H1 (cell line): ENCODE measurements around the gene EPM2A. TPM values are rescaled to one million over a fixed set of nuclear protein-coding genes. Genes with fewer than 3 reads are reported as not detected.
A peak's percentile ranks its signal among the peaks of the same experiment; 100 is the strongest.

ENCODE experiments used
- CTCF ChIA-PET: fragments of 300-600 bp; sonication (Branson Sonifier 250); formaldehyde crosslinking; loops from one replicate; lab custom pipeline; 2021; ENCODE audit not compliant: partially characterized antibody; lab: Charles Lee
- POLR2A ChIA-PET: fragments of 300-600 bp; sonication (Branson Sonifier 250); formaldehyde crosslinking; loops from one replicate; lab custom pipeline; 2021; ENCODE audit warnings: inconsistent platforms; ENCODE audit not compliant: partially characterized antibody; lab: Charles Lee
- DNase-seq, 2 experiments: peaks; one replicate each; pipeline versions ENCODE4 v3.0.0 to v3.0.0-alpha.2; 2010 to 2022; ENCODE audit warnings: low spot score in 2 of 2, low read depth in 1 of 2, mixed read lengths in 1 of 2
- FAIRE-seq: peaks from 2 replicates; lab custom pipeline; 2011; peaks lifted over from hg19 to GRCh38; lab: Jason Lieb, UNC
- H2AFZ ChIP-seq: 2 replicates; pipeline ENCODE4 v1.8.1; 2012; ENCODE audit warnings: low read length, inconsistent platforms
- H2AK5ac ChIP-seq: 2 replicates; pipeline ENCODE4 v1.6.1; 2013; ENCODE audit warnings: low read depth, low read length
- H2BK120ac ChIP-seq: replicated peaks from 2 replicates; pipeline ENCODE3; 2013; ENCODE audit warnings: low read depth, low read length, inconsistent platforms
- H2BK12ac ChIP-seq: 2 replicates; pipeline ENCODE4 v1.6.1; 2013; ENCODE audit warnings: low read depth, low read length
- H2BK15ac ChIP-seq: 2 replicates; pipeline ENCODE4 v1.6.1; 2013; ENCODE audit warnings: low read length
- H2BK20ac ChIP-seq: 2 replicates; pipeline ENCODE4 v1.6.1; 2013; ENCODE audit warnings: low read length
- H2BK5ac ChIP-seq: 2 replicates; pipeline ENCODE4 v1.6.1; 2013; ENCODE audit warnings: low read depth, low read length
- H3K14ac ChIP-seq: 2 replicates; pipeline ENCODE4 v1.6.1; 2013; ENCODE audit warnings: inconsistent platforms; ENCODE audit not compliant: insufficient read length
- H3K18ac ChIP-seq: 2 replicates; pipeline ENCODE4 v1.6.1; 2013; ENCODE audit warnings: low read length; ENCODE audit errors: extremely low read depth
- H3K23ac ChIP-seq: 2 replicates; pipeline ENCODE4 v1.6.1; 2013; ENCODE audit warnings: inconsistent platforms; ENCODE audit not compliant: insufficient read length
- H3K23me2 ChIP-seq: 2 replicates; pipeline ENCODE4 v1.6.1; 2013; ENCODE audit warnings: low read depth, low read length
- H3K27ac ChIP-seq: 2 replicates; pipeline ENCODE4 v1.6.1; 2011; ENCODE audit warnings: low read depth, low read length, inconsistent platforms
- H3K27me3 ChIP-seq, 4 experiments: replicated peaks in 1 of 4; 1 replicate in 1 of 4; 2 replicates in 3 of 4; pipeline versions ENCODE4 v1.6.1 to v1.8.1; 2011 to 2013; ENCODE audit warnings: low read length in 3 of 4, mild to moderate bottlenecking in 3 of 4, inconsistent platforms in 2 of 4, mixed read lengths in 2 of 4, moderate library complexity in 1 of 4; ENCODE audit not compliant: control insufficient read depth in 3 of 4, insufficient read depth in 3 of 4; ENCODE audit errors: extremely low read depth in 1 of 4
- H3K36me3 ChIP-seq, 4 experiments: 2 replicates each; pipeline versions ENCODE4 v1.6.1 to v1.8.1; 2011 to 2013; ENCODE audit warnings: mild to moderate bottlenecking in 4 of 4, low read length in 3 of 4, moderate library complexity in 2 of 4, control low read depth in 1 of 4, inconsistent platforms in 1 of 4; ENCODE audit not compliant: insufficient read depth in 4 of 4, control insufficient read depth in 2 of 4
- H3K4ac ChIP-seq: replicated peaks from 2 replicates; pipeline ENCODE3; 2013; ENCODE audit warnings: low read length, low read depth, mixed read lengths, inconsistent platforms; ENCODE audit not compliant: insufficient read length
- H3K4me1 ChIP-seq, 4 experiments: replicated peaks in 1 of 4; 1 replicate in 1 of 4; 2 replicates in 3 of 4; pipeline versions ENCODE4 v1.6.1 to v1.8.1; 2011 to 2013; ENCODE audit warnings: low read length in 3 of 4, inconsistent platforms in 2 of 4, mixed read lengths in 1 of 4; ENCODE audit not compliant: insufficient read depth in 4 of 4, control insufficient read depth in 3 of 4
- H3K4me2 ChIP-seq, 2 experiments: 2 replicates each; pipeline versions ENCODE4 v1.6.1 to v1.8.1; 2011 to 2013; ENCODE audit warnings: low read depth in 2 of 2, low read length in 2 of 2, control low read depth in 1 of 2, inconsistent platforms in 1 of 2, mild to moderate bottlenecking in 1 of 2; ENCODE audit not compliant: insufficient read depth in 1 of 2
- H3K4me3 ChIP-seq, 4 experiments: fragments of 200-600, 300-600 bp in 1 of 4; sonication (generic), shearing (Covaris generic), sonication (Bioruptor Twin) in 1 of 4; 2 replicates each; pipeline versions ENCODE4 v1.5.1 to v1.8.1; 2011 to 2016; ENCODE audit warnings: low read length in 4 of 4, low read depth in 3 of 4, control low read depth in 2 of 4, inconsistent platforms in 2 of 4, mild to moderate bottlenecking in 2 of 4, mixed read lengths in 1 of 4, moderate library complexity in 1 of 4; ENCODE audit not compliant: insufficient read depth in 2 of 4; ENCODE audit errors: extremely low read depth in 1 of 4
- H3K56ac ChIP-seq: replicated peaks from 2 replicates; pipeline ENCODE3; 2013; ENCODE audit warnings: low read depth, mild to moderate bottlenecking, mixed read lengths, low read length, inconsistent platforms; ENCODE audit not compliant: insufficient read length
- H3K79me1 ChIP-seq: 2 replicates; pipeline ENCODE4 v1.6.1; 2013; ENCODE audit warnings: low read depth, low read length, control low read depth
- H3K79me2 ChIP-seq, 2 experiments: 2 replicates each; pipeline versions ENCODE4 v1.6.1 to v1.8.1; 2012 to 2013; ENCODE audit warnings: low read length in 2 of 2, mild to moderate bottlenecking in 2 of 2, inconsistent platforms in 1 of 2; ENCODE audit not compliant: insufficient read depth in 2 of 2, control insufficient read depth in 1 of 2
- H3K9ac ChIP-seq, 4 experiments: replicated peaks in 1 of 4; 1 replicate in 1 of 4; 2 replicates in 3 of 4; pipeline versions ENCODE4 v1.6.1 to v1.8.1; 2011 to 2013; ENCODE audit warnings: low read depth in 3 of 4, low read length in 3 of 4, control low read depth in 2 of 4, mild to moderate bottlenecking in 2 of 4, moderate library complexity in 2 of 4, inconsistent platforms in 1 of 4; ENCODE audit errors: extremely low read depth in 1 of 4
- H3K9me3 ChIP-seq, 2 experiments: 2 replicates each; pipeline versions ENCODE4 v1.6.1 to v1.8.1; 2012 to 2013; ENCODE audit warnings: mild to moderate bottlenecking in 2 of 2, moderate library complexity in 2 of 2, control low read depth in 1 of 2, inconsistent platforms in 1 of 2, low read depth in 1 of 2, low read length in 1 of 2, mixed read lengths in 1 of 2; ENCODE audit not compliant: insufficient read depth in 2 of 2
- H4K20me1 ChIP-seq, 2 experiments: replicated peaks in 1 of 2; 2 replicates each; pipeline versions ENCODE3 to v1.8.1; 2011 to 2013; ENCODE audit warnings: inconsistent platforms in 2 of 2, low read length in 2 of 2, mild to moderate bottlenecking in 1 of 2; ENCODE audit not compliant: insufficient read depth in 2 of 2, control insufficient read depth in 1 of 2
- H4K5ac ChIP-seq: 2 replicates; pipeline ENCODE4 v1.6.1; 2013; ENCODE audit warnings: low read length, low read depth, mixed read lengths, inconsistent platforms; ENCODE audit not compliant: insufficient read length
- H4K8ac ChIP-seq: 2 replicates; pipeline ENCODE4 v1.8.0; 2013; ENCODE audit warnings: mild to moderate bottlenecking, moderate library complexity, low read length, inconsistent platforms; ENCODE audit not compliant: insufficient read depth; ENCODE audit errors: extremely low read depth
- H4K91ac ChIP-seq: replicated peaks from 2 replicates; pipeline ENCODE3; 2013; ENCODE audit warnings: low read length, mixed read lengths, inconsistent platforms; ENCODE audit not compliant: insufficient read length
- KDM4A ChIP-seq: IDR thresholded peaks from one replicate; pipeline ENCODE4 v1.7.1; 2012; ENCODE audit warnings: low read depth, mild to moderate bottlenecking, moderate library complexity, low read length, inconsistent platforms; ENCODE audit not compliant: severe bottlenecking
- MAX ChIP-seq: IDR thresholded peaks from 2 replicates; pipeline ENCODE4 v1.6.1; 2012; ENCODE audit warnings: inconsistent platforms
- RAD21 ChIP-seq, 2 experiments: IDR thresholded peaks in 1 of 2; conservative IDR thresholded peaks in 1 of 2; 2 replicates each; pipeline ENCODE4 v1.6.1; 2011; ENCODE audit warnings: low read depth in 2 of 2, low read length in 2 of 2, improper control_type of control experiment in 1 of 2, inconsistent platforms in 1 of 2, mild to moderate bottlenecking in 1 of 2, moderate library complexity in 1 of 2
- WGBS, 2 experiments: shearing (Covaris generic) in 1 of 2; methylation state at CpG; one replicate each; pipeline versions ENCODE4 v1.1.6 to v1.1.7; 2013 to 2015; ENCODE audit warnings: low lambda C conversion rate in 2 of 2, mixed read lengths in 2 of 2, inconsistent platforms in 1 of 2, low coverage in 1 of 2, missing lambda C conversion rate in 1 of 2; ENCODE audit not compliant: insufficient replicate concordance in 2 of 2, insufficient coverage in 1 of 2, insufficient read length in 1 of 2; ENCODE audit errors: extremely low coverage in 1 of 2, missing lambda C conversion rate in 1 of 2; 5-methylcytosine and 5-hydroxymethylcytosine counted together
- polyA plus RNA-seq, 7 experiments: library from polyadenylated mRNA; depleted of rRNA in 3 of 7; stranded (reverse) in 5 of 7; unstranded in 2 of 7; fragments of >200 nt in 5 of 7; fragments of 200-250 nt in 2 of 7; gene quantifications; 1 replicate in 5 of 7; 2 replicates in 1 of 7; 4 replicates in 1 of 7; pipeline versions ENCODE4 v1.2.1 to v1.2.3, GENCODE V29; 2011 to 2013; ENCODE audit warnings: missing spikeins in 2 of 7, mixed read lengths in 2 of 7
- total RNA-seq: library from RNA; stranded (reverse); fragmentation: NEBNext Ultra II Directional; extraction: Animal tissue kit (Norgen Biotek cat#: 25700); gene quantifications from 2 replicates; pipeline ENCODE4 v1.2.1, GENCODE V29; 2021
- TF ChIP-seq, protein P1 (sequence below): IDR thresholded peaks from 2 replicates; pipeline ENCODE4 v1.6.1; 2012; ENCODE audit warnings: inconsistent platforms
- TF ChIP-seq, protein P2 (sequence below), 3 experiments: IDR thresholded peaks; 1 replicate in 2 of 3; 2 replicates in 1 of 3; pipeline versions ENCODE4 v1.5.1 to v1.6.1; 2011; ENCODE audit warnings: low read length in 3 of 3, mild to moderate bottlenecking in 3 of 3, inconsistent platforms in 2 of 3, low read depth in 1 of 3, moderate library complexity in 1 of 3; ENCODE audit not compliant: insufficient read depth in 1 of 3; ENCODE audit errors: control extremely low read depth in 1 of 3

EPM2A gene
- total and polyA plus RNA-seq, 2 of the 8 experiments (the other 6 are each of a cell fraction or from before 2014, with no cell fraction given), result 2.3 to 6.2 TPM

- no peak overlapping the region for H3K4ac ChIP-seq
- H3K4me3 ChIP-seq, result no peak overlapping the region; a peak in 1 of 8 replicates
- peak overlapping the region; percentile 86; the same call in 1 of the 2 replicates for H2AFZ ChIP-seq
- no peak overlapping the region for H2BK5ac ChIP-seq
- H3K79me2 ChIP-seq, result no peaks in the 10 kb centered on the region
- H2BK20ac ChIP-seq, result no peak overlapping the region
- H4K5ac ChIP-seq, result no peak overlapping the region
- no peaks in the 10 kb centered on the region for H3K9me3 ChIP-seq
- H3K18ac ChIP-seq, result no peak overlapping the region
- 0 out of 2 replicates have a peak overlapping the region, but pooled peaks have one; percentile 31 for H2BK12ac ChIP-seq
- H3K56ac ChIP-seq, result no peak overlapping the region
- no peak overlapping the region for H2BK120ac ChIP-seq
- H3K27me3 ChIP-seq, result no peaks in the 10 kb centered on the region
- H4K8ac ChIP-seq, result no peak overlapping the region
- TF ChIP-seq, protein P1, sequence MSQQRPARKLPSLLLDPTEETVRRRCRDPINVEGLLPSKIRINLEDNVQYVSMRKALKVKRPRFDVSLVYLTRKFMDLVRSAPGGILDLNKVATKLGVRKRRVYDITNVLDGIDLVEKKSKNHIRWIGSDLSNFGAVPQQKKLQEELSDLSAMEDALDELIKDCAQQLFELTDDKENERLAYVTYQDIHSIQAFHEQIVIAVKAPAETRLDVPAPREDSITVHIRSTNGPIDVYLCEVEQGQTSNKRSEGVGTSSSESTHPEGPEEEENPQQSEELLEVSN, result no peak
- TF ChIP-seq RAD21 (IDR thresholded peaks at IDR 0.05 in 1 of 2, conservative IDR thresholded peaks at IDR 0.05 in 1 of 2; ENCODE audit: low read depth in 2 of 2, low read length in 2 of 2) (peak; percentile 91 to 93), MAX (no peak), KDM4A (peak; percentile 27)
- TF ChIP-seq, protein P2, sequence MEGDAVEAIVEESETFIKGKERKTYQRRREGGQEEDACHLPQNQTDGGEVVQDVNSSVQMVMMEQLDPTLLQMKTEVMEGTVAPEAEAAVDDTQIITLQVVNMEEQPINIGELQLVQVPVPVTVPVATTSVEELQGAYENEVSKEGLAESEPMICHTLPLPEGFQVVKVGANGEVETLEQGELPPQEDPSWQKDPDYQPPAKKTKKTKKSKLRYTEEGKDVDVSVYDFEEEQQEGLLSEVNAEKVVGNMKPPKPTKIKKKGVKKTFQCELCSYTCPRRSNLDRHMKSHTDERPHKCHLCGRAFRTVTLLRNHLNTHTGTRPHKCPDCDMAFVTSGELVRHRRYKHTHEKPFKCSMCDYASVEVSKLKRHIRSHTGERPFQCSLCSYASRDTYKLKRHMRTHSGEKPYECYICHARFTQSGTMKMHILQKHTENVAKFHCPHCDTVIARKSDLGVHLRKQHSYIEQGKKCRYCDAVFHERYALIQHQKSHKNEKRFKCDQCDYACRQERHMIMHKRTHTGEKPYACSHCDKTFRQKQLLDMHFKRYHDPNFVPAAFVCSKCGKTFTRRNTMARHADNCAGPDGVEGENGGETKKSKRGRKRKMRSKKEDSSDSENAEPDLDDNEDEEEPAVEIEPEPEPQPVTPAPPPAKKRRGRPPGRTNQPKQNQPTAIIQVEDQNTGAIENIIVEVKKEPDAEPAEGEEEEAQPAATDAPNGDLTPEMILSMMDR (IDR thresholded peaks at IDR 0.05; ENCODE audit: control extremely low read depth in 1 of 3, insufficient read depth in 1 of 3, low read depth in 1 of 3, low read length in 3 of 3), result peak; percentile 50 to 84 (median 80)
- TF ChIP-seq, all 59 proteins: peak for 3
- no peaks in the 10 kb centered on the region; a peak in 2 of 7 replicates for H3K4me1 ChIP-seq
- WGBS, 2 experiments, result 61% methylated on average over 11 of the region's 11 CpGs; no CpG with 5 or more reads in 1 of the 2 experiments
- H3K23me2 ChIP-seq, result no peaks in the 10 kb centered on the region
- no peak overlapping the region for H3K14ac ChIP-seq
- 0 out of 8 replicates have a peak, but pooled peaks cover 0 to 3% (median 0%) of the 10 kb centered on the region in 4 experiments for H3K36me3 ChIP-seq
- H3K4me2 ChIP-seq, result peak overlapping the region; percentile 0 to 46; a peak in 1 of 4 replicates
- no peaks in the 10 kb centered on the region for H4K20me1 ChIP-seq
- no peaks in the 10 kb centered on the region; the same call in 1 of the 2 replicates for H3K79me1 ChIP-seq
- no peak overlapping the region for H2BK15ac ChIP-seq
- DNase-seq, result peak; percentile 39 to 97
- H3K27ac ChIP-seq, result no peak overlapping the region
- H4K91ac ChIP-seq, result no peak overlapping the region
- no peak overlapping the region for H3K9ac ChIP-seq
- FAIRE-seq, result peak; percentile 82
- ChIA-PET POLR2A (no interaction called here), CTCF (interaction anchor here (0.7 to 2.6 kb wide), 37 partner anchors 9 to 1048 kb away, joined by 3 to 13 read pairs (median 4); no protein-coding TSS in a partner anchor)
- no peak overlapping the region for H3K23ac ChIP-seq
- H2AK5ac ChIP-seq, result no peak overlapping the region
These were observed 101.2 kb downstream of the EPM2A start for GRCh38 chr6:145633981-145634627.
